Measurements from ENCODE around the gene ZDHHC14. TPM values are rescaled to one million over a fixed set of nuclear protein-coding genes. Genes with fewer than 3 reads are reported as not detected.
A peak's percentile ranks its signal among the peaks of the same experiment; 100 is the strongest.

The ZDHHC14 gene
- total RNA-seq, 3 donors from 2014 or later: 9.1 to 10.5 (median 10.0) TPM

GRCh38 chr6:157516319-157517026 is 135.5 kb downstream of the ZDHHC14 start:
- Histone ChIP-seq H3K36me3 (ENCODE audit: low read depth) (no peaks in the 10 kb centered on the region), H3K4me3 (no peak overlapping the region), H3K4me1 (ENCODE audit: low read depth) (no peaks in the 10 kb centered on the region), H3K9me3 (no peaks in the 10 kb centered on the region)
- intact Hi-C loops (cut with DNase I, micrococcal nuclease): no loop called here
- TF ChIP-seq, protein P1, sequence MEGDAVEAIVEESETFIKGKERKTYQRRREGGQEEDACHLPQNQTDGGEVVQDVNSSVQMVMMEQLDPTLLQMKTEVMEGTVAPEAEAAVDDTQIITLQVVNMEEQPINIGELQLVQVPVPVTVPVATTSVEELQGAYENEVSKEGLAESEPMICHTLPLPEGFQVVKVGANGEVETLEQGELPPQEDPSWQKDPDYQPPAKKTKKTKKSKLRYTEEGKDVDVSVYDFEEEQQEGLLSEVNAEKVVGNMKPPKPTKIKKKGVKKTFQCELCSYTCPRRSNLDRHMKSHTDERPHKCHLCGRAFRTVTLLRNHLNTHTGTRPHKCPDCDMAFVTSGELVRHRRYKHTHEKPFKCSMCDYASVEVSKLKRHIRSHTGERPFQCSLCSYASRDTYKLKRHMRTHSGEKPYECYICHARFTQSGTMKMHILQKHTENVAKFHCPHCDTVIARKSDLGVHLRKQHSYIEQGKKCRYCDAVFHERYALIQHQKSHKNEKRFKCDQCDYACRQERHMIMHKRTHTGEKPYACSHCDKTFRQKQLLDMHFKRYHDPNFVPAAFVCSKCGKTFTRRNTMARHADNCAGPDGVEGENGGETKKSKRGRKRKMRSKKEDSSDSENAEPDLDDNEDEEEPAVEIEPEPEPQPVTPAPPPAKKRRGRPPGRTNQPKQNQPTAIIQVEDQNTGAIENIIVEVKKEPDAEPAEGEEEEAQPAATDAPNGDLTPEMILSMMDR (IDR thresholded peaks at IDR 0.05): no peak
- no peak for DNase-seq
- peak; percentile 32 for ATAC-seq

GRCh38 chr6:157517601-157518359 is 136.8 kb downstream of the ZDHHC14 start:
- Histone ChIP-seq H3K9me3 (no peaks in the 10 kb centered on the region), H3K4me3 (no peak overlapping the region), H3K36me3 (ENCODE audit: low read depth) (no peaks in the 10 kb centered on the region), H3K4me1 (ENCODE audit: low read depth) (no peaks in the 10 kb centered on the region)
- TF ChIP-seq, protein P1 (IDR thresholded peaks at IDR 0.05): no peak
- peak; percentile 67 for ATAC-seq
- intact Hi-C loops (cut with DNase I, micrococcal nuclease): no loop called here
- peak in 1 of 3 donors; percentile 37 for DNase-seq

DNA sequence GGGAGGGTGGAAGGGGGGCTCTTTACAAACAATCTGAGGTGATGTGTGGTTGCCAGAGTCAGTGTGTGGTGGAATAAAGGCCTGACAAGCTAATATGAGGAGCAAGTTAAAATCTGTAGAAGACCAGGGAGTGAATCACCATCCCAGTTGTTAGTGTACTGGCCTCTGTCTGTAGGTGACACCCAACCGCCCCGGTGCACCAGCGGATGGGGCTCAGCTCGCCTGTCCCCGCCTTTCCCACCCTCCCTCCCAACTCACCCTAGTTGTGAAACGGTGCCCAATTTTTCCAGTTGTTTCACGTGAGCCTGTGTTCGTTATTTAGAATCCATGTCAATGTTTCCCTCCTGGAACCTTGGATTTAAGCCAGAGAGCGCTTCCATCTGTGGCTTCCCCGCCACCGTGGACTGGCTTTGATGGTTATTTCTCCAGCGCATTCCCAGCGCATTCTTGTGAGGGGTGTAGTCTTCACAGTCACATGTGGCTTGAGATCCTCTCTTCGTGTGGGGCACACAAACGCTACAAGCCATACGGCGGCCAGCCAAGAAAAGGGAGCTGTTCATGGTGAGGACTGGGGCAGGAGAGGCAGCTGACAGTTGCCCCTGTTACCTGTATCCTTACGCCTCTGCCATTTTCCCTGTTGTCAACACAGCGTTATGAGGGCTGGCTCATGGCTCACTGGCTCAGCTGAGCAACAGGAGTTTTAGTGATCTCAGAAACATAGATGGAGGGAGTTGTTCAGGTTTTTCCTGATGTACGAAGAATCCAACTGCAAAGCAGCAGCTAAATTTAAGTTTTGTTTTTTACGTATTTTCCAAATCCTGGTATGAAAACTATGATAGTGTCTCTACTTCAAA is 137.6 kb downstream of the ZDHHC14 start:
- Histone ChIP-seq H3K4me1 (ENCODE audit: low read depth) (no peaks in the 10 kb centered on the region), H3K9me3 (no peaks in the 10 kb centered on the region), H3K4me3 (no peak overlapping the region), H3K36me3 (ENCODE audit: low read depth) (no peaks in the 10 kb centered on the region)
- TF ChIP-seq, protein P1 (IDR thresholded peaks at IDR 0.05): no peak
- ATAC-seq: no peak
- no peak for DNase-seq
- intact Hi-C loops (cut with DNase I, micrococcal nuclease): no loop called here

DNA sequence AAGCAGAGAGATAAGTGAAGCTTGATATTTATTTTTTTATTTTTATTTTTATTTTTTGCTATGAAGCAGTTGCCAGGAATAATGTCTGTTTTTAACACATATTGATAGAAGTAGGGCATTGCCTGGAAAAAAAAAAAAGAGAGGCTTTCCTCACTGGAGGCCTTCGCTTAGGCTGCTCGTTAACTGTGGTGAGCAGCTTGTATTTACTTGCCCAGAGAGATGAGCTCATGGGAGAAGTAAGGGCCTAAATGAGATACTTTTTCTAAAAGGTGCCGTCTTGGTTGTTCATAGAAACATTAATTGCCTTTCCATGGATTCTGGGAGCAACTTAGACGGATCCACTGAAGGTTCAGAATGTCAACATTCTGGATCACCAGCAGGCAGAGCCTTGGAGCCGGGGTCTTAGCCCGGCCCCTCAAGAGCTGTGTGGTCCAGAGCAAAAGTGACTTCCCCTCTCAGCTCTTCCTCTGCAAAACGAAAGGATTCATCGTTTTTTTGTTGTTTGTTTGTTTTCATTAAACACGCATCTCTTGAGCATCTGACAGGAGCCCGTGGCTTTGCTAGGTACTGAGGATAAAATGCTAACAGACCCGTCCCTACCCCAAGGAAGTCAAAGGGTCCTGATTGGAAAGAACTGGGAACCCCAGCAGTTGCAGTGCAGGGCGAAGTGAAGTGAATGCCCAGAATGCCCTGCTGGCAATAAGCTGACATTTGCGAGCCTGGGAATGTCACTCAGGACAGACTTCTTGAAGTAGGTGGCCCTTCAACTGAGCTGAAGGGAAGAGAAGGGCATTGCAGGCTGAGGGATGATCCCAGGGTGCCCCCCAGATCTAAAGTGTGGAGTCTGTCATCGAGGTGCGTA is 138.5 kb downstream of the ZDHHC14 start:
- no peak for ATAC-seq
- TF ChIP-seq, protein P1 (IDR thresholded peaks at IDR 0.05): no peak
- H3K36me3 ChIP-seq (ENCODE audit: low read depth): no peaks in the 10 kb centered on the region
- H3K4me3 ChIP-seq: no peak overlapping the region
- DNase-seq: no peak
- no peaks in the 10 kb centered on the region for H3K4me1 ChIP-seq (ENCODE audit: low read depth)
- intact Hi-C loops (cut with DNase I, micrococcal nuclease): no loop called here
- no peaks in the 10 kb centered on the region for H3K9me3 ChIP-seq

GRCh38 chr6:157520117-157520406 is 139.1 kb downstream of the ZDHHC14 start:
- TF ChIP-seq, protein P1 (IDR thresholded peaks at IDR 0.05): no peak
- DNase-seq (no peak), ATAC-seq (no peak)
- H3K4me3 ChIP-seq: no peak overlapping the region
- H3K4me1 ChIP-seq (ENCODE audit: low read depth): no peaks in the 10 kb centered on the region
- H3K9me3 ChIP-seq: no peaks in the 10 kb centered on the region
- no peaks in the 10 kb centered on the region for H3K36me3 ChIP-seq (ENCODE audit: low read depth)
- intact Hi-C loops (cut with DNase I, micrococcal nuclease): no loop called here
